Measurements from ENCODE around the gene SUFU.
"Not testable (repeated sequence)": the region's sequence is repeated elsewhere in the genome, so short reads cannot be mapped to it uniquely, and the experiment has no call there.

Gene SUFU

DNA sequence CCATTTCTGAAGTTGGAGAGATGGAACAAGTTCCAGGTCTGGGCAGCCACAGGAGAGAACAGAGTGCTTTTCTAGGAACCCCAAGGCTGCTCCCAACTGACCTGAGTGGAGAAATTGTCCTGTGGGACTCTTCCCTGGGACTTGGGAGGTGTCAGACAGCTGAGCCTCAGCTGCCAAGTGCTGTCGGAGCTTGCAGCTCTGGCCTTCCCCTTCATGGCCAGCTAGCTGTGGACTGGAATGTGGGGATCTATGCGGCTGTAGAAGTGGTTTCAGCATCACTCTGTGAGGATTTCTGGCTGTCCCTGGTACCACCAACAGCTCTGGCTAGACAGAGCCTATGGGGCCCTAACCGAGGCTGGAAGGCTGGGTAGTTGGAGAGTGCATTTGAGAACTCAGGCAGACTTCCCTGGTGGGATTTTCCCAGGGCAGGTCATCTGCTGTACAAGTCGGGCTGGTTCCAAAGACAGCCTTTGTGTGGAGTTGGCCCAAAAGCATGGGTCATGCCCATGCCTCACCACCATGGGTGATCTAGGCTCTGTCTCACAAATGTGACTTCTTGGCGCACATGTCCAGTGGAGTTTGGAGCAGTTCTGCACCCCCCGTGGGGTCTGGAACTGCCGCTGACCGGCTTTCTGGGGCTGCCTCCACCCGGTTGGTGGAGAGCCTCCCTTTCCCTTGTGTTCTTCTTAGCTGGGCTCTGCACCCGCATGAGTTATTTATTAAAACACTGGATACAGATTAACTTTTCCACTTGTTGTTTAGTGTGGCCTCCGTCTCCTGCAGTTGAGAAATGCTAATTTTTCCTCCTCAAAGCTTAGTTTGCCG is 10.9 kb downstream of the SUFU start:
- DNase-seq = no peak

DNA sequence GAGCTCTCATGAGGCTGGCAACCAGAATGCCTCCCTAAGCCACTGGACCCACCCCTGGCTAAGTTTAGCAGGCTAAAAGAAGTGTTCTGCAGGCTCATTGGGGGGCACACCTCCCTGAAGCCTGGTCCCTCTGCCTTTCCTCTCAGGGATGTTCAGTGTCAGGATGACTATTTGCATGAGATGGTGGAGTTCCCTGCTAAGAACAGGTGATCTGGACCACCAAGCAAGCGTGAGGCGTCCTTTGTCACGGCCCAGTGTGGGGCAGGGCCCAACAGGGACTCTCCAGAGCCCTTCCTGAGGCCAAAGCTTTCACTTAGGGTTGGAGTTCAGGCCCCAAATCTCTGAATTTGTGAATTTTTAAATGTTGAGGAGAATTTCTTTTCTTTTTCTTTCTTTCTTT is 12.0 kb downstream of the SUFU start:
- no peak for DNase-seq

DNA sequence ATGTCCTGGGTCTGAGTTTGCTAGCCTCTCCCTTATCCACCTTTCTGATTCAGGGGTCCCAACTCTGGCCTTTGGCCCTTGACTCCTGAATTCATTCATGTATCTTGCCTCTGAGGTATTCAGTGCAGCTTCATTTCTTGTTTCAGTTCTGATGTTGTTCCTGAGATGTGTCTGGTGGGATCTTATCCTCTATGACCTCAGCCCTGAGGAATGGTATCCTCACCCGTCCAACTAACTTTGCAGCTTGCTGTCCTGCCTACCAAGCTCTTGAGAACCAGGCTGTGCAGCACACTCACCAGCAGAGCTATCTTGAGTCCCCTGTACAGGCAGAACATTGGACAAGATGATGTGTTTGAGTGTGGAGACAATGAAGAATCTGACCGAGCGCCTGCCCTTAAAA is 13.8 kb downstream of the SUFU start:
- no peak for DNase-seq

DNA sequence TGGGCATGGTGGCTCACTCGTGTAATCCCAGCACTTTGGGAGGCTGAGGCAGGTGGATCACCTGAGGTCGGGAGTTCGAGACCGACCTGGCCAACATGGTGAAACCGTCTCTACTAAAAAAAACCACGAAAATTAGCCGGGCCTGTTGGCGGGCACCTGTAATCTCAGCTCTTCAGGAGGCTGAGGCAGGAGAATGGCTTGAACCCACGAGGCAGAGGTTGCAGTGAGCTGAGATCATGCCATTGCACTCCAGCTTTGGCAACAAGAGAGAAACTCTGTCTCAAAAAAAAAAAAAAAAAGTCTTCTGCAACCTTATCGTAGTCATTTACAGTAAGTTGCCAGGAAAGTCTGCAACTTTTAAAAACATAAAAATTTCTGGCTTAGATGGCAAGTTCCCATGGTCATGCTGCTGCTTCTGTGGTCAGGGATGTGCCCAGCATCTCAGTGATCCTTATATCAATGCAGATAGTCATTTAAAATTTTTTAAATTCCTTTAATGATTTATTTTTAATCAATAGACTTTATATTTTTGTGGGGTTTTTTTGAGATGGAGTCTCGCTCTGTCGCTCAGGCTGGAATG is 15.6 kb downstream of the SUFU start:
- no peak for DNase-seq

DNA sequence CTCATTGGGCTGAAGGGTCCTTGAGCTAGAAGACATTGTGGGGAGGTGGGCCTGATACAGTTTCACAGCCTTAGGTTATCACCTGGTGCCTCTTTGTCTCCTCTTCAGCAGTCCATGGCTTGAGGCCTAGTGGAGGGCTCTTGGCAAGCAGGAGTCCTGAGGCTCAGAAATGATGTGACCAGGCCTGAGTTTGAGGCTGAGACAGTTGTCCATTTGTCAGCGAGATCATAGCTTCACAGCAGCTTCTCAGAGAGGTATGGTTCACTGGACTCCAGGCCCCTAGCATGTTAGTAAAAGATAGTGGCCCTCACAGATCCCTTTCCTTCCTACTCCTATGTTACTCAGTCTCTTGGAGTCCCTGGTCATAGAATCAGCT is 19.1 kb downstream of the SUFU start:
- no peak for DNase-seq

DNA sequence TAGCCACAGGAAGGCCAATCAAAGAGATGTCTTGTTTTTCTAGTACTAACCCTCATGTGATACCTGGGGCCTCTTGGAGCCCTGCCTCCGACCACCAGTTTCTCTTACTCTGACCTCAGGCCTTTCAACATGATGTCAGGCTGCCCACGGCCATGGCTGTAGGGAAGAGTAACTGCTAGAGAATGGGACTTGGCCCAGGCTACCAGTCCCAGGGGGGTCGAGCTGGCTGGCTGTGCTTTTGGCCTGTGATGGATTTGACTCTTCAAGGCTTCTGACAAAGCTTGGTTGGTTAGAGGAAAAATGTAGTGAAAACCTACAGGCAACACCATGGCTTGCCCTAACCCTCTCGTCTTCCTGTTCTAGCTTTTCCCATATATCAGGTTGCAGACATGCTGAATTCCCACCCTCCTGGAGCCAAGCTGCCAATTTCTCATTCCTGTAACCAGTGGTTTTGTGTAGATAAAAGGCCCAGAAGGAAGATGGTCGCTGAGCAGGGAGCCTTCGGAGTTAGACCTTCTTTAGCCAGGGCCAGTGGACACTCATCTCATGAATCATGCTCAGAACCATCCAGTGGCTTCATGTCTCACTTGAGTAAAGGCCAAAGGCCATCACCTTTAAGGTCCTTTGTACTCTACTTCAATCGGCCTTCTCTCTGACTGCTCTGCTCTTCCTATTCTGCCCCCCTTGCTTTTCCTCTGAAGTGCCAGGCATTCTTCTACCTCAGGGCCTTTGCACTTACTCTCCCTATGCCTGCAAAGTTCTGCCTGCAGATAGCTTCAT is 19.7 kb downstream of the SUFU start:
- no peak for DNase-seq

DNA sequence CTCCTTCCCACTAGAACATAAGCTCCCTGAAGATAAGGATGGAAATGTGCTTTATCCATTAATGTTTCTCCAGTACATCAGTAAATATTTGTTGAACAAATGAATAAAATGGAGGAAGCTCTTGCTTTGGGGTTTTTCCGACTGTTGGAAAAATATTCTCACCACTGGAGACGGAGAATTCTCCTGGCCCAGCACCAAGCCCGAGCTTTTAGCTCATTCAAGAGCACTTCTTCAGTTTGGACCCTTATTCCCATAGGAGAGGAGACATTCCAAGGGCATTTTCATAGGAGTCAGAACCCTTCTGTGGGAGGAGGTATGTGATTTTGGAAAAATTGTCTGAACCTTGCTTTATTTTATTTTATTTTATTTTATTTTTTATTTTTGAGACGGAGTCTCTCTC is 21.0 kb downstream of the SUFU start:
- no peak for DNase-seq

DNA sequence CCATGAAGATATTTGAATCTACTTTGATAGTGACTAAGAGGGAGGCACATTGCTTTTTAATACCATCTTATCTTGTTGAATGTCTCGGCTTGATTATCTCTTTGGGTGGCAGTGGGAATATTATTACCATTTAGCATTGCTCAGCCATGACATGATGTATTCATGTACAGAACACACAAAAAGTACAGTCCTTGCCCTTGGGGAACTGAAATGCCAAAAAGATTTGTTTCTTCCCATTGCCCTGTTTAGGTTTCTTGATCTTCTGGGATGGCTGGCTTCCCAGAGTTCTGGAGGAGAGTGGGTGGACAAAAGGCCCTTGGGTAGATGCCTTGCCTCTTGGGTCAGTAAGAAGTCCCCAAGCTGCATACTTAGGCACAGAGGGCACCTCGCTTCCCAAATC is 23.8 kb downstream of the SUFU start:
- no peak for DNase-seq

DNA sequence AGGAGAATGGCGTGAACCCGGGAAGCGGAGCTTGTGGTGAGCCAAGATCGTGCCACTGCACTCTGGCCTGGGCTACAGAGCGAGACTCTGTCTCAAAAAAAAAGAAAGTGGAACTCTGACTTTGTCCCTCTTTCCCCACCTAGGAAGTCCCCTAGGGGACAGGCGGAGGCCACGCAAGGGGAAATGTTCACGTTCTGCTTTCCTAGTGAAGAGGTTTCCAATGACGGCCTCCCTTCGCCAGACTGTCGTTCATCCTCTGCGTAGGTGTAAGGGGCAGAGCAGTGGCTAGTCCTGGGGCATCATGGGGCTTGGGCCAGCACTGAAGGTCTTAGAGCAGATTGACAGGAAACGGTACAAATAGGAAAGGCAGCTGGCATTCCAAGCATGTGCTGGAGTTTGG is 30.6 kb downstream of the SUFU start:
- DNase-seq = no peak

DNA sequence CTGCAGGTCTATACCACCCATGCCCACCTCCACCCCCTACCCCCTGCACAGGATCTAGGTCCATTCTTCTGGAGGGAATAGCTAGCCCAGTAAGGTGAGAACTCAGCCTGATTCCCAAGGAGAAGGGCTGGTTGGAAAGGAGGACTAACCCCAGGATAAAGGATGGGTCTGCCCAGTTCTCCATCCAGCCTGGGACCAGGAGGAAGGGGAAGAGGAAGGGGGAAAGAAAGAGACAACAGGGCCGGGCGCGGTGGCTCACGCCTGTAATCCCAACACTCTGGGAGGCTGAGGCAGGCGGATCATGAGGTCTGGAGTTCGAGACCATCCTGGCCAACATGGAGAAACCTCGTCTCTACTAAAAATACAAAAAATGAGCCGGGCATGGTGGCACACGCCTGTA is 31.2 kb downstream of the SUFU start:
- not testable (repeated sequence) for DNase-seq

DNA sequence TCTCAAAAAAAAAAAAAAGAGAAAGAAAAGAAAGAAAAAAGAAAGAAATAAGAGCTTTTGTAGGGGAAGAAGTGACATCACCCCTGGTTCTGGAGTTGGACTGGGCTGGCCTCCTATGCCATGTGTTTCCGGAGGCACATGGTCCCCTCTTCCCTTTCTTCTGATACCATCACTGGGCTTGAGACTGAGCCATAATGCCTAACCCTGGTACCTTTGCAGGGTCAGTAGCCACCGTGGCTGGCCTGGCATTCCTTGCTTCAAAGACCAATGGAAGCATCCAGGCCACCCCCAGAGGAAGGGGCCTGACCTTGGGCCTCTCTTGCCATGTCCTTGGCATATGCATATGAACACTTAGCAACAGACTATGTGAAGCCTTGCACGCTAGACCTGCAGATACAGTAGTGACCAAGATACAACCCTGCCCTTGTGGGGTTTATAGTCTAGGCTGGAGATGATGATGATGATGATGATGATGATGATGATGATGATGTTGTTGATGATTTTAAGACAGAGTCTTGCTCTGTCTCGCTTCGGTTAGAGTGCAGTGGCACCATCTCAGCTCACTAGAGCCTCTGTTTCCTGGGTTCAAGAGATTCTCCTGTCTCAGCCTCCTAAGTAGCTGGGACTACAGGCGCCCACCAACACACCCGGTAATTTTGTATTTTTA is 31.8 kb downstream of the SUFU start:
- no peak for DNase-seq

DNA sequence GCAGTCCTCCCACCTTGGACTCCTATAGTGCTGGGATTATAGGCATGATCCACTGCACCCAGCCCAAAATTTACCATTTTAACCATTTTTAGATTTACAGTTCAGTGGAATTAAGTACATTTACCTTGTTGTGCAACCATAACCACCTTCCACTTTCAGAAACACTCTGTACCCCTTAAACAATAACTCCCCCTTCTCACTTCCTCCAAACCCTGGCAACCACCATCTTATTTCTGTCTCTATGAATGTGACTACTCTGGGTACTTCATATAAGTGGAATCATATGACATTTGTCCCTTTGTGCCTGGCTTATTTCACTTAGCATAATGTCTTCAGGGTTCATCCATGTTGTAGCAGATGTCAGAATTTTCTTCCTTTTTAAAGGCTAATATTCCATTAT is 33.6 kb downstream of the SUFU start:
- DNase-seq = no peak

DNA sequence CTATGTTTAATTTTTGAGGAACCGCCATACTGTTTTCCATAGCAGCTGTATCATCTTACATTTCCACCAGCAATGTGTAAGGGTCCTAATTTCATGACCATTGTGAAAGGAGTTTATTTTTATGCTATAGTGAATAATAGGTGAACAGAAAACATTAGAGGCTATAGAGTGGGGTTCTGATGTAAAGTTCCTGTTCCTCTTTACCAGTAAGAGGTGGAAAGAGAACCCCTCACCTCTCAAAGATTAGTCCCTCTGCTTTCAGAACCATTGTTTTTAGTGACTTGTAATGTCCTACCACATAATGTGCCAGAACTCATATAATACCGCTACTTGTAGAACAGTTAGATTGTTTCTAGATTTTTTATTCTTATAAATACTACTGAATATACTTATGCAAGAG is 34.2 kb downstream of the SUFU start:
- no peak for DNase-seq

DNA sequence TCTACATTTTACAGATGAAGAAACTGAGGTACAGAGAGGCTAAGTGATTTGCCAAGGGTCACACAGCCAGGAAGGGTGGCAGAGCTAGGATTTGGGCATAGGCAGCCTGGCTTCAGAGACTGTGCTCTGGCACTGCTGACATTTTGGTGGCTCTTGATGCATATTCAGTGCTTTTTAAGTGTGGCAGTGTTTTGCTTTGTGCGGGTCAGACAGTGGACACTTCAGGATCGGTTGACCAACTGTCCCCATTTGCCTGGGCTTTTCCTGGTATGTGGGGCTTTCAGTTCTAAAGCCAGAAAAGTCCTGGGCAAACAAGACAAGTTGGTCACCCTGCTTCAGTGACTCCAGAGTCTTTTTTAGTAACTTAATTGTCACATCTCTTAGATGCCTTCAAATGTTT is 35.0 kb downstream of the SUFU start:
- no peak for DNase-seq

DNA sequence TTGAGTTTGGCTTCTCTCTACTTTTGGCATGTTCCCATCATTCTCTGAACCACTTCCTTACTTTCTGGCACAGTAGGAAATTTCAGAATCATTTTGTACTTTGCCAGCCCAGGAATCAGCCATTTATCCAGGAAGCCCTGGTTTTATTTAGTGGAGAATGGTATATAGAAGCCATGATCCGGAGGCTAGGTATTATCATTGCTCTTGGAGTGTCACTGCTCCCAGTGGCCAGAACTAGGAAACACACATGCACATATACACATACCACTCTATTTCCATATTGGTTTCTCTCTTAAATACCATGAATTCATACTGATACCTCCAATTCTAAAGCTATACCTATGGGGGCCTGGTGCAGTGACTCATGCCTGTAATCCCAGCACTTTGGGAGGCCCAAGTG is 36.3 kb downstream of the SUFU start:
- no peak for DNase-seq

DNA sequence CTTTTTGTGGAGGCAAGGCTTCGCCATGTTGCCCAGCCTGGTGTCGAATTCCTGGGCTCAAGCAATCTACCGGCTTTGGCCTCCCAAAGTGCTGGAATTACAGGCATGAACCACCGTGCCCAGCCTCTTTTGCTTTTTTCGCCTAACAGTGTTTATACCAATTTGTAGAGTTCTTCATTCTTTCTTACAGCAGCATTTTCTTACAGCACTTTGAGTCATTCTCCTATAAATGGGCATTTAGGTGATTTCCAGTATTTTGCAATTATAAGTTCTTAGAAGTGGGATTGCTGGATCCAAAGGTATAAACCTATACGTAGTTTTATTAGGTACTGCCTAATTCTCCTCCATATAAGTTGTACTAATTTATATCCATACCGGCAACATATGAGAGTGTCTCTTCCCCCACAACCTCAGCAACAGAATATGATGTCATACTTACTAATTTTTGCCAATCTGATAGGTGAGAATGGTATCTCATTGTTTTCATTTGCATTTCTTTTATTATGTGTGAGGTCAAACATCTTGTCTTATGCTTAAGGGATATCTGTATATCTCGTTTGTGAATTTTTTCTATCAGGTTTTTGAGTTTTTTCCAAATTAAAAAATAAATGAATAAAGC is 39.1 kb downstream of the SUFU start:
- DNase-seq = no peak

DNA sequence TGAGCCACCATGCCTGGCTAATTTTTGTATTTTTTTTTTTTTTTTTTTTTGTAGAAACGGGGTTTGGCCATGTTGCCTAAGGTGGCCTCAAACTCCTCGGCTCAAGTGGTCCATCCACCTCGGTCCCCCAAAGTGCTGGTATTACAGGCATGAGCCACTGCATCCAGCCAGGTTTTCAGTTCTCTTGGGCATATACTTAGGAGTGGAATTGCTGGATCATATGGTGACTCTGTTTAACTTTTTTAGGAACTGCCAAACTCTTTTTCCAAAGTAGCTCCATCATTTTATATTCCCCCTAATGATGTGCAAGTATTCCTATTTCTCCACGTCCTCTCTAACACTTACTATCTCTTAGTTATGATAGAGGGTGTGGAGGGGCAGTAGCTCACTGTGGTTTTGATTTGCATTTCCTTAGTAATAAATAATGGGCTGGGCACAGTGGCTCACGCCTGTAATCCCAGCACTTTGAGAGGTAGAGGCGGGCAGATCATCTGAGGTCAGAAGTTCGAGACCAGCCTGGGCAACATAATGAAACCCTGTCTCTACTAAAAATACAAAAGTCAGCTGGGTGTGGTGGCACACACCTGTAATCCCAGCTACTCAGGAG is 41.6 kb downstream of the SUFU start:
- DNase-seq = no peak

DNA sequence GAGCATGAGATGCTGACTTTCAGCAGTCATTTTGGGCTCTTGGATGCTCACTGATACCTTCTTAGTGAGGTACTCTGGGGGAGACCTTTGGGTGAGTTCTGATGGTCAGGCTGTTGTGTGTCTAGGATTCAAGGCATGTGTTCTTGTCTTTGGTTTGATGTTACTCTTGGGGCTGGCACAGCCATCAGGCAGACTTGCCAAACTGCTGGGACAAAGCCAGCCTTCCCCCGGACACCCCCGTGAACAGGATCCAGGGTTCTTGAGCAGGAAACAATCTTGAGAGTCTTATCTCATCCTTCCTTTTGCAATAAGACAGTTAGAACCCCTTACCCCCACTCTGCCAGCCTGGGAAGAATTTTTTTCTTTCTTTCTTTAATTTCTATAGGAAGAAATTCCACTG is 42.2 kb downstream of the SUFU start:
- no peak for DNase-seq

DNA sequence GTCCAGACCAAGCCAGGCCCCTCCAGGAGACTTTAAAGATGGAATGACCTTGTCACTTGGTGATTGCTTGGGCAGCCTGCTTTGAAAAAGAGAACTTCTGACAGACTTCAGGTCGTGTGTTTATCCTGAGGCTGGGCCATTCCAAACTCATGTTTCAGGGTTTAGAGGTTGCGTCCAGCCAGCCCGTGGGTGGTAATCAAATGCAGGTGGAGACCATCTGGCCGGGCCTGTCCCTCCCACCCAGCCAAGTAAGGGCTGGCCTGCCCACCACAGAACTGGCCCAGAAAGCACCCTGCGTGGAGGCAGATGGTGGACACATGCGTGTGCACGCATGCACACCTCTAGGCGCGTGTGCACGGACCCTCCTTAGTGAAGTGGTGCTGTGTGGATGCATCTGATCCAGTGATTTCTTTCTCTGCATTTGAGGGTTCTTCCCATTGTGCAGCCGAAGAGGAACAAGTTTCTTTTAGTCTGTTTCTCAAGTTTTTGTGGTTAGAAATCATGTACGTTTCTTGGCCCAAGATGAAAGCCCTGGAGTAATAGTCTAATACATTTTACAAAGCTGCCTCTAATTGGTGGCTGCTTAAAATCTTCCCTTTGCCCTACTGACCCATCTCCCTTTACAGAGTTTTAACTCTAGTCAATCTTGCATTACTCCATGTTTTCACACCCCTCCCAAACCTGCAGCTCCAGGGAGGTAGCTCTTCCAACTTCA is 43.0 kb downstream of the SUFU start:
- no peak for DNase-seq

DNA sequence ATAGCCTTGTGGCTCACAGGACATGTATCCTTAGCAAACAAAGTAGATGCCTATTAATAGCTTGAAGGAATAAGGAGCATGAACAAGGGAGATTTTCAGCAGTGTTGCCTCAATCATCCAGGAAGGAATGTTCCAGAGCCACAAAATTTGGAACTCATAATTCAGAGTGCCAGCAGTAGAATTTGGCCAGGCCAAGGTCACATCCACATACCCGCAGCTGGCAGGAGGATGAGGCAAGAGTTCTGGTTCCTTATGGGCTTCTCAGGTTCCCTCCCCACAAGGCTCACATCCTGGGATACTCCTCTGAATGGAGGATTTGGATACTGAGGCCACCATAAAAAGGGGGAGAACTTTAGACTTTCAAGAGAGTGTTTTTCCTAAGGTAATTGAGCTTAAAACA is 45.8 kb downstream of the SUFU start:
- no peak for DNase-seq

DNA sequence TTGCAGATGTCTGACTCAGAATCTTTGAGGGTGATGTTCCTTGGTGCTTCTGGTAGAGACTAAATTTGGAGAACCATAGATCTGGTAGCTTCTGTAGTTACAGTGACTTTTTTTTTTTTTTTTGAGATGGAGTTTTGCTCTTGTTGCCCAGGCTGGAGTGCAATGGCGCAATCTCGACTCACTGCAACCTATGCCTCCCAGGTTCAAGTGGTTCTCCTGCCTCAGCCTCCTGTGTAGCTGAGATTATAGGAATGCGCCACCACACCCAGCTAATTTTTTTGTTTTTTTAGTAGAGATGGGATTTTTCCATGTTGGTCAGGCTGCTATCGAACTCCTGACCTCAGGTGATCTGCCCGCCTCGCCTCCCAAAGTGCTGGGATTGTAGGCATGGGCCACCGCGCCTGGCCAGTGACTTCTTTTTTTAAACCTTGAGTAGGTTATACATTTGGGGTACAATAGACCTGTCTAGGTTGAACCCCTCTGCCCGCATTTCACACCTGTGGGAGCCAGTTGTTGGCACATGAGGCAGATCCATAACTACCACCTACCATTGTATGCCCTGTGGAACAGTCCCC is 47.0 kb downstream of the SUFU start:
- no peak for DNase-seq

DNA sequence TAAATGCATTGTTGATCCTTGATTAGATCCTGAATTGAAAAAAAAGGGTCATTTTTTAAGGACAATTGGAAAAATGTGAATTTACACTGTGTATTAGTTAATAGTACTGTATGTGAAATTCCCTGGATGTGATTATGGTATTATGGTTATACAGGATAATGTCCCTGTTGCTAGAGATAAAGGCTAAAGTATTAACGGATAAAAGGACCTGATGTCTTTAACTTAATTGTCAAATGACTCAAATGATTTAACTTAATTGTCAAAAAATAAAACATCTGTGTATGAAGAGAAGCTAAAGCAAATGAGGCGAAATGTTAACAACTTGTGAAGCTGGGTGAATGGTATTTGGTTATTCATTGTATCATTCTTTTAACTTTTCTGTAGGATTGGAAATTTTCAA is 48.8 kb downstream of the SUFU start:
- no peak for DNase-seq

All from NCI-H146 (cell line).